MM.1S (cell line): ENCODE measurements around the gene WDPCP.

Source experiments
- EZH2 ChIP-seq: fragments of 300-600 bp; sonication (generic); optimal IDR thresholded peaks from 2 replicates; pipeline ENCODE3; 2017; ENCODE audit warnings: low read depth, mild to moderate bottlenecking, antibody characterized with exemption, low read length, mixed read lengths
- EZH2phosphoT487 ChIP-seq: fragments of 300-600 bp; sonication (generic); IDR thresholded peaks from 2 replicates; pipeline ENCODE4 v1.6.1; 2018; ENCODE audit warnings: antibody characterized with exemption, low read length
- TF ChIP-seq, protein P1 (sequence below): fragments of 300-600 bp; sonication (generic); IDR thresholded peaks from 2 replicates; pipeline ENCODE4 v1.5.1; 2016; ENCODE audit warnings: antibody characterized with exemption, low read length, mixed read lengths

DNA sequence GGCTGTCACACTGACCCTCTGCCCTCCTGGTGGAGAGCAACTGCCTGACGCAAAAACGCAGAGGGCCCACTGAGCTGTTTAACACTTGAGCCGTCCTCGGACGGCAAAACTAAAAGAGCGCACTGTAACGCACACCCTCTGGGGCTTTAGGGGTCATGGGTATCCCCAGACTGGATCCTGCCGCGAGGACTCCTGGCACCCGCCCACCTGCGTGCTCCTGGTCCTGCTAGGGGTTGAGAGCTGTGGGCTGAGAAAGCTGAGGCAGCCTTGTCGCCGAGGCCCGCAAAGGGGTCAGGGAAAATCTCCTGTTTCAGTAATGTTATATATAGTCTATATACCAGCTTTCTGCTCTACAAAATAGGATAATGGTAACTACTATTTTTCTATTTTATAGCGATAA, 39.6 kb upstream of the WDPCP start:
- TF ChIP-seq, protein P1, sequence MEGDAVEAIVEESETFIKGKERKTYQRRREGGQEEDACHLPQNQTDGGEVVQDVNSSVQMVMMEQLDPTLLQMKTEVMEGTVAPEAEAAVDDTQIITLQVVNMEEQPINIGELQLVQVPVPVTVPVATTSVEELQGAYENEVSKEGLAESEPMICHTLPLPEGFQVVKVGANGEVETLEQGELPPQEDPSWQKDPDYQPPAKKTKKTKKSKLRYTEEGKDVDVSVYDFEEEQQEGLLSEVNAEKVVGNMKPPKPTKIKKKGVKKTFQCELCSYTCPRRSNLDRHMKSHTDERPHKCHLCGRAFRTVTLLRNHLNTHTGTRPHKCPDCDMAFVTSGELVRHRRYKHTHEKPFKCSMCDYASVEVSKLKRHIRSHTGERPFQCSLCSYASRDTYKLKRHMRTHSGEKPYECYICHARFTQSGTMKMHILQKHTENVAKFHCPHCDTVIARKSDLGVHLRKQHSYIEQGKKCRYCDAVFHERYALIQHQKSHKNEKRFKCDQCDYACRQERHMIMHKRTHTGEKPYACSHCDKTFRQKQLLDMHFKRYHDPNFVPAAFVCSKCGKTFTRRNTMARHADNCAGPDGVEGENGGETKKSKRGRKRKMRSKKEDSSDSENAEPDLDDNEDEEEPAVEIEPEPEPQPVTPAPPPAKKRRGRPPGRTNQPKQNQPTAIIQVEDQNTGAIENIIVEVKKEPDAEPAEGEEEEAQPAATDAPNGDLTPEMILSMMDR = no peak
- TF ChIP-seq EZH2 (no peak), EZH2phosphoT487 (no peak)
